Stimulated activated CD4-positive, alpha-beta T cell treated with anti-CD3 and anti-CD28 coated beads, TNF-alpha, amount 100 ng/mL, for 48 hours (primary cell): ENCODE results near the gene SNX1.
"Not testable (repeated sequence)": the region's sequence is repeated elsewhere in the genome, so short reads cannot be mapped to it uniquely, and the experiment has no call there.

Experiments
- DNase-seq, 3 donors: peaks; one replicate each; pipeline ENCODE4 v3.0.0-alpha.2; 2020; ENCODE audit warnings: low read depth in 3 of 3

Gene SNX1

DNA sequence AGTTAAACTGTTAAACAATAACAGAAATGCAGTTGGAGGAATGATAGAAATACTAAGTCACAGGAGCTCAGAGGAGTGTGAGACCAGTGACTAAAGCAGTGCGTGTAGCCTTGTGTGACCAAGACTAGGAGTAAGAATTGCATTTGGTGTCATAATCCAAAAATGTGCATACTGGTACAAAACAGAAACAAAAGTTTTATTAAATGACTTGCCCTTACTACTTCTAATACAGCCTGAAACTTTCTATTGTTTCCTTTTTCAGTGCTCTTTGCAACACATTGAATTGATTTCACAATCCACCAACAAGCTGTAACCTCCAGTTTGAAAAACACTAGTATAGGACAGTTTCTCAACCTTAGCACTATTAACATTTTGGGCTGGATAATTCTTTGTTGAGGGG, 17.1 kb downstream of the SNX1 start:
- DNase-seq, result no peak

GRCh38 chr15:64117759-64118487, 22.1 kb downstream of the SNX1 start:
- no peak for DNase-seq

DNA sequence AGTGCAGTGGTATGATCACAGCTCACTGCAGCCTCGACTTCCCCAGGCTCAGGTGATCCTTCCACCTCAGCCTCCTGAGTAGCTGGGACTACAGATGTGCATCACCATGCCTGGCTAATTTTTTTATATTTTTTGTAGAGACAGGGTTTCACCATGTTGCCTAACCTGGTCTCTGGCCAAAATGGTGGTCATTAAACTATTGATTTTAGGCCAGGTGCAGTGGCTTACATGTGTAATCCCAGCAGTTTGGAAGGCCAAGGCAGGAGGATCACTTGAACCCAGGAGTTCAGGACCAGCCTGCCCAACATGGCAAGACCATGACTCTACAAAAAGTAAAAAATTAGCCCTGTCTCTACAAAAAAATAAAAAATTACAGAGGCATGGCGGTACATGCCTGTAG, 24.5 kb downstream of the SNX1 start:
- DNase-seq, result not testable (repeated sequence)

DNA sequence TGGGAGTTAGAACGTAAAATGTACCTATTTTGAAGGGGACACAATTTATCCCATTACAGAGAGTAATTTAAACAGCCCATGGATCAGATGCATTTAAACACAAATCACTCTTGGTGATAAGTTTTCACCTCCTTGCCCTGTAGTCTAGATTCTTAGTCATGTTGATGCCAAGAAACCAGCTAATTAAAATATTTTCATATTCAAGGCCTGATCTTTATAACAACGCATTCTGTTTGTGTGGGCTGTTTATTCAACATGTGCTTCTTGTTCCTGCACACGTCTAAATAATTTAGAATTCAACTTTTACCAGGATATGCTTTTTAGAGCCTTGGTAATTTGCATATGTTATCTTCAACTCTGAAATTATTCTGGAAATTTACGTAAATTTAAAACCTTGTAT, 25.8 kb downstream of the SNX1 start:
- DNase-seq, result no peak

DNA sequence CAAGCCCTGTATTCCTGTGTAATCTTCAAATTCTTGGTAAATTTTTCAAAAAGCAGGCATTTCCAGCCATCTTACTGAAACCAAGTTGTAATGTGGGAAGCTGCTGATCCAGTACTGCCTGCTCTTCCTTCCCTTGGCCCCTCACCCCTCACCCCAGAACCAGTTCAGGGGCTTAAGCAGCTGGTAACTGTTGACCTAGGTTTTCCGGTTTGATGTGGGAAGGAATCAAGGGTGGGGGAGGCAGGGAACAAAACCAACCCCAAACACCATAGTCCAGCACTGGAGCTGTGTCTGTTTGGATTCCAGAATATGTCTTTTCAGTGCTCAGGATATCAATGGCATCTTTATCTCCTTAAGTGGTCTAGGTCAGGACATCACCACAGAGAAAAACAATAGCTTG, 26.7 kb downstream of the SNX1 start:
- DNase-seq, result no peak

- no peak for DNase-seq
These were observed 27.2 kb downstream of the SNX1 start for GRCh38 chr15:64122936-64123351.

DNA sequence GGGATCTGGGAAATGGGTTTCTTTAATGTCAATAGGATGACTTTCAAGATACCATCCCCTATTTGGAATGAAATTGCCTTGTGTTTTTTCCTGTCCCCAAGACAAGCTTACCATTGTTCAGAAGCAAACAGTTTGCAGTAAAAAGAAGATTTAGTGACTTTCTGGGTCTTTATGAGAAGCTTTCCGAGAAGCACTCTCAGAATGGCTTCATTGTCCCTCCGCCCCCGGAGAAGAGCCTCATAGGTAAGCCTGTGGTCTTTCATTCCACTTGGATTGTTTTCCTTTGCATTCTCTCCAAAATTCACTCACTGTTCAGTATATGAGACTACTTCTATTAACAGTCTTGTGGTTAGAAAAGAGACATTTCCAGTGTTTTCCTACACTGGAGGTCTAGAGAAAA, 30.2 kb downstream of the SNX1 start:
- no peak for DNase-seq

DNA sequence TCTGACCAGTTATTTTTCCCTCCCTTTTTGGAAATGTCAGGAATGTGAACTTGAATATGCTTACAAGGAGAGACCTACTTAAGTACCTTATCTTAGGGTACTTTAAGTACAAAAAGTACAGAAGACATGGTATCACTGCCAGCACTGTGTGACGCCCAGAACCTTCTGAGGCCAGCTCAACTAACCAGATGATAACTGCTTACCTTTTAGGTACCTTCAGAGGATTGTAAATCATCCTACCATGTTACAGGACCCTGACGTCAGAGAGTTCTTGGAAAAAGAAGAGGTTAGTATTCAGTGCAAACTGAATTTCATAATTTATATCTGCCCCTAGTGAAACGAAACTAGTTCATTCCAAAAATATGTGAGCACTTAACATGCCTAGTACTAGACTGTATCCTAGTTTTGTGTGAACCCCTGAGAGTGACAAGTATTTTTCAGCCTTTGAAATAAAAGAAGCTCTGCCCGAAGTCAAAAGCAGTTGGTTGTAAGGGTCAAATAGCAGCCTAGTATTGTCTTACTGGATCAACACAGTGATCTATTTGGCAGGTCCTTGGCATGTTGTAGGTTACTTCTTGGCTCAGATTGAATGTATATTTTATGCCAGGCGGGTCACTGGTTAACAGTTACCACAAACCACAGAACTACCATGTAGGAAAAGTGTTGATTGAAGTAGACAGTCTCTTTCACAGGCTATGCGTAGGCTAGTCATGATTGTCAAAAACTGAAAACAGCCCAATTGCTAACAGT, 31.9 kb downstream of the SNX1 start:
- DNase-seq, result no peak

GRCh38 chr15:64130159-64130558, 34.4 kb downstream of the SNX1 start:
- no peak for DNase-seq

DNA sequence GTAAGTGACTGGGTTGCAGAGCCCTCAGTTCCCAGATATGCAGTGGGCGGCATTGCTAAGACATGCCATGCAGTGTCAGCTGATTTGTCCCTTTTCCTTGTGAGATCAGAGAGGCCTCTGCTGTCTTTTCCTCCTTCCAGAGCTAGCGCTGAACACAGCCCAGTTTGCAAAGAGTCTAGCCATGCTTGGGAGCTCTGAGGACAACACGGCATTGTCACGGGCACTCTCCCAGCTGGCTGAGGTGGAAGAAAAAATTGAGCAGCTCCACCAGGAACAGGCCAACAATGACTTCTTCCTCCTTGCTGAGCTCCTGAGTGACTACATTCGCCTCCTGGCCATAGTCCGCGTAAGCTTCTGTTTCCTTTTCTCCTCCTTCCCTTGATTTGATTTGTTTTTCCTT, 35.8 kb downstream of the SNX1 start:
- no peak for DNase-seq

- no peak for DNase-seq
These were observed 36.4 kb downstream of the SNX1 start for GRCh38 chr15:64132217-64132616.

GRCh38 chr15:64133623-64134344, 38.0 kb downstream of the SNX1 start:
- DNase-seq, result no peak

- no peak for DNase-seq
These were observed 38.6 kb downstream of the SNX1 start for GRCh38 chr15:64134345-64134829.

DNA sequence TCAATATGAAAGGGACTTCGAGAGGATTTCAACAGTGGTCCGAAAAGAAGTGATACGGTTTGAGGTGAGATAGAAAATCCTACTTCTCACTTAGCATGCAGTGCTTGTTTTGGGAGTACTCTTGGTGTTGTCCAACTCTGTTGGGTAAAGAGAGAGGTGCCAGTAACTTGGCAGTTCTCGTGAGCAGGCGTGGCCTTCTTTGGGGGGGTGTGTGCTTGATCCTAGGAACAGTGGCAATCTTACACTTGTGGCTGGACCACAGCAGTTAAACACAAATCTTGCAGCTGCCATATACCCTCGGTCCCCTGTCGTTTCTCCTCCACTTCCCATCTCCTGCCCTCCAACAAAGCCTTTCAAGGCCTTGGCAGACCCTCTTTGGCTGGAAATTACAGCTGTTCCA, 40.6 kb downstream of the SNX1 start:
- no peak for DNase-seq

DNA sequence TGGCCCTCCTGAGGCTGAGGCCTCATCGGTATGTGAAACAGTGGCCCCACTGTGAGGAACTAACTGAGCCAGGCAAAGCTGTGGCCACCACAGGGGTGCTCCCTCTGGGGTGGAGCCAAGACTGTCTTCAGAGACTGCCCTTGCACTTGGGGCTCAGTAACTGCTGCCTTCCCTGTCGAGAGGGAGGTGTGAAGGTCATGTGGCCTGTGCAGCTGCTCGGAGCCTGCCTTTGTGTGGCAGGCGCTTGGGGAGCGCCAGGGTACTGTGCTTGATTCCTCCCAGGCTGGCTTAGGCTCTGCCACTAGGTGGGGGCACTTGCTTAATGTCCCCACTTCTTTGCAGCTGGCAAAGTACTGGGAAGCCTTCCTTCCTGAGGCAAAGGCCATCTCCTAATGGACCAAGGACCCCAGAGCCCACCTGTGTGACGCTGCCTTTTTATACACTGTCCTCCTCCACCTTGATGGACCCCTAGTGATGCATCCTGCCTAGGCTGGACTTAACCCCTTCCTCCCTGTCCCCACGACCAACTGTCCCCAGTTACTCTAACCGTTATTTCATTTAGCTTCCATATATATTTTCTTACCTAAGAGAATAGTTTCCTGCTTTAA, 41.5 kb downstream of the SNX1 start:
- DNase-seq, result no peak

DNA sequence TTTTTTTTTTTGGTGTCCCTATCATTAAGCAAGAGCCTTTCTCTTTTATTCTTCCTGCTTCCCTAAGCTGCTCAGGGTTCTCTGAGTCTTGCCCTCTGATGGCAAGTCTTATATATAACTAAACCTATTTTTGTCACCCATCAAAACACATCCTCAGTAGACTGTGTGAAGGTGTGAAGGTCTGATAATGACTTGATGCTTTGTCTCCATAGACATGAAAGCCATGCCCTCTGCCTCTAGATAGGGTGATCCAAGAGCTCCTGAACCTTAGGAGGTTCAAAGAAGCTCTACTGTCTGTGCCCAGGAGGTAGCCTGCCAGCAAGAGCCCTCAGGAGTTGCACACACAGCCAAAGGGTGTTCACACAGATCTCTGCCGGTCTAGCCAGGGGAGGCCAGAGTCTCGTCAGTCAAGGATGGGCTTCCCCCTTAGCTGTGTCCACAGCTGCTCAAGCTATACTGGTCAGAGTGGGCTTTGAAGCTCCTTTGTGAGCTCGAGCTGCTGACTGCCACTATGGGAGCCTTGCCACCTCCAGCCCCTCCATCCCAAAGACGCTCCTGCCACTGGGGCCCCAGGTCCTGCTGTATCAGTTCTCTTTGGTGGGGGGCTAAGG, 42.7 kb downstream of the SNX1 start:
- no peak for DNase-seq

DNA sequence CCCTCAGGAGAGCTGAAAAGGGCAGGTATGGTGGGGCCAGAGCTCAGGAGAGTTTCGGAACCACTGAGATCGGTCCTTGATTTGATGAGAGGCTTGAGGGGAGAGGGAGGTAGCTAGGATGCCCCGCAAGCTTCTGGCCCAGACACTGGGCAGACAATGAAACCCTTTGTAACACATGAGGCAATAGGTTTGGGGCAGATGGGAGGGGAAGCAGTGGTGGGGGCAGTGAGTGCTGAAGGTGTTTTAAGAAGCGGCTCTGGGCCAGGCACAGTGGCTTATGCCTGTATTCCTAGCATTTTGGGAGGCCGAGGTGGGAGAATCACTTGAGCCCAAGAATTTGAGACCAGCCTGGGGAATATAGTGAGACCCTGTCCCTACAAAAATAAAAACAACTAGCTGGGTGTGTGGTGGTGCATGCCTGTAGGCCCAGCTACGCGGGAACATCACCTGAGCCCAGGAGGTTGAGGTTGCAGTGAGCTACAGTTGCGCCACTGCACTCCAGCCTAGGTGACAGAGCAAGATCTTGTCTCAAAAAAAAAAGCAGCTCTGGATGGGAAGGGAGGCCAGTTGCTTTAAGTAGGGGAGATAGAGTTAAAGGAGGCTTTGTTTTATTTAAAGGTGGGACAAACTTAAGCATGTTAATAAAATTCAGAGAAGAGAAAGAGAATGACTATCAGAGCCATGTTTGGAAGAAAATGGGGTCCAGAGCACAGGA, 46.2 kb downstream of the SNX1 start:
- no peak for DNase-seq

GRCh38 chr15:64143276-64143675, 47.5 kb downstream of the SNX1 start:
- no peak for DNase-seq

DNA sequence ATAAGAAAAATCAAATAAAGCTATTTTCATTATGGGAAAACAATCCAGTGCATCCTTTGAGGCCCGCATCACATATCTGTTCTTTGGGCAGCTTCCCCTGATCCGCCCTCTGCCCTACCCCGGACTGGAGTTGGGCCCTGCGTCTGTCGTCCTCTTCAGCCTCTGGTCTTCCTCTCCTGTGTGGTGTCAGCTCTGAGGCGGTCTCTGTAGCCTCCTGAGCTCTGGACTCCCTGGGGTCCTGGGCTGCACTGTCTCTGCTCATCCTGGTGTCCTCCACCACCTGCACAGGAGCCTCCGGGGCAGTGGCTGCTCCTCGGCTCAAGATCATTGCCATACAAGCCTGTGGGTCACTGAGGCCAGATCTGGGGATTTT, 48.4 kb downstream of the SNX1 start:
- DNase-seq, result no peak

DNA sequence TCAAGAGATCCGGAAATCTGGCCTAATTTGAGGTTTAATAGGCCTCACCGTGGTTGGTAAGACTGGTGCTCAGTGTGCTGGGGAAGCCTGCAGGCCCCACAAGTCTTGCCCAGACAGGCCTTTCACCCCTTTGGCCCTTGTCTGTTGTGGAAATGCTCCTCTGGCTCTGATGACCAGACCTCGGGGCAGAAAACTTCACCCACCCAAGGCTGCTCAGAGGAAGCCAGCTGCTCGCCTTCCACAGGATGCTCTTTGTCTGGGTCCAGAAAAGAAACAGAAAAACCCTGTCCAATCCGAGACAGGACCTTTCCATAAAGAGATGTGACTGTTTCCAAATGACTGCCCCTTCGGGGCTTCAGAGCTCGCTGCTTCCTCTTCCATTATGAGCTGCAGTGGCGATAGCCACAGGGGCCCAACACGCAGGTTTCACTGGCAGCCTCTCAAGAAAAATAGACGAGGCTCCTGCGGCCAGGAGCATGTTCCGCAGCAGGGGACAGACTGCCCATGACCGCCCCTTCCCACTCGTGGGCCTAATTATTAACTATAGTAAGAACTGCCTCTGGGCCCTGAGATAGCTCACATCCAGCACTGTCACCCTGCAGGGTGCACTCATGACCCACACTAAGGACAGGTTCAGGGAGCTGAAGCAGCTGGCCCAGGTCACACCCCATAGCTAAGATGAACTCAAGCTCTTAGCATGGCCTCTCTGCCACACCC, 48.9 kb downstream of the SNX1 start:
- no peak for DNase-seq

- DNase-seq, result no peak
These were observed 50.3 kb downstream of the SNX1 start for GRCh38 chr15:64146041-64146440.
